Spleen (tissue), 11 donors: ENCODE results near the gene PIK3C2B. TPM values are rescaled to one million over a fixed set of nuclear protein-coding genes. Genes with fewer than 3 reads are reported as not detected.

ENCODE experiments used
- DNase-seq: peaks from one replicate; pipeline ENCODE4 v3.0.0-alpha.2; 2020
- H3K27ac ChIP-seq, 8 donors: fragments of 200-600 bp; sonication (generic) in 7 of 8; 1 replicate in 4 of 8; 2 replicates in 4 of 8; pipeline versions ENCODE4 v1.5.0 to v1.8.0; 2016 to 2021; ENCODE audit warnings: inconsistent platforms in 4 of 8, mild to moderate bottlenecking in 4 of 8, moderate library complexity in 1 of 8
- H3K27me3 ChIP-seq, 7 donors: fragments of 200-600 bp; sonication (generic) in 6 of 7; replicated peaks in 1 of 7; 1 replicate in 4 of 7; 2 replicates in 3 of 7; pipeline versions ENCODE4 v1.5.0 to v1.8.0; 2016 to 2021; ENCODE audit warnings: inconsistent platforms in 3 of 7, mild to moderate bottlenecking in 1 of 7
- H3K36me3 ChIP-seq, 6 donors: fragments of 200-600 bp; sonication (generic) in 5 of 6; 1 replicate in 4 of 6; 2 replicates in 2 of 6; pipeline versions ENCODE4 v1.5.0 to v1.8.0; 2016 to 2021; ENCODE audit warnings: inconsistent platforms in 2 of 6
- H3K4me1 ChIP-seq, 6 donors: fragments of 200-600 bp; sonication (generic) in 5 of 6; 1 replicate in 3 of 6; 2 replicates in 3 of 6; pipeline versions ENCODE4 v1.5.0 to v1.8.0; 2016 to 2021; ENCODE audit warnings: inconsistent platforms in 3 of 6
- H3K4me3 ChIP-seq, 8 donors: fragments of 200-600 bp; sonication (generic) in 7 of 8; 1 replicate in 4 of 8; 2 replicates in 4 of 8; pipeline versions ENCODE4 v1.5.0 to v1.8.0; 2016 to 2021; ENCODE audit warnings: inconsistent platforms in 4 of 8, mild to moderate bottlenecking in 4 of 8, moderate library complexity in 2 of 8
- H3K9me3 ChIP-seq, 8 donors: fragments of 200-600 bp; sonication (generic) in 7 of 8; 1 replicate in 4 of 8; 2 replicates in 4 of 8; pipeline versions ENCODE4 v1.5.0 to v1.8.0; 2016 to 2021; ENCODE audit warnings: inconsistent platforms in 4 of 8
- CTCF ChIP-seq, 11 experiments: fragments of 200-600 bp in 7 of 11; fragments of 450-650 bp in 4 of 11; sonication (generic) in 4 of 11; IDR thresholded peaks in 8 of 11; conservative IDR thresholded peaks in 3 of 11; 1 replicate in 7 of 11; 2 replicates in 4 of 11; pipeline versions ENCODE4 v1.4.0 to v1.8.0; 2016 to 2021; ENCODE audit warnings: antibody characterized with exemption in 11 of 11, inconsistent platforms in 4 of 11, mild to moderate bottlenecking in 1 of 11
- POLR2A ChIP-seq, 3 donors: fragments of 450-650 bp; IDR thresholded peaks; one replicate each; pipeline ENCODE4 v1.5.1; 2017; ENCODE audit warnings: antibody characterized with exemption in 3 of 3, mild to moderate bottlenecking in 1 of 3
- POLR2AphosphoS5 ChIP-seq, 3 donors: sonication (generic); formaldehyde crosslinking; IDR thresholded peaks; one replicate each; pipeline ENCODE4 v1.5.1; 2017; ENCODE audit warnings: antibody characterized with exemption in 3 of 3
- WGBS, 5 donors: extraction: QIAGEN DNeasy Blood & Tissue Kit in 3 of 5; methylation state at CpG; one replicate each; pipeline versions ENCODE4 v1.1.5 to v1.1.7; 2013 to 2018; 5-methylcytosine and 5-hydroxymethylcytosine counted together
- intact Hi-C: fragments of 100-400 bp; cut with DNase I; formaldehyde crosslinking; loops from one replicate; pipeline ENCODE4 v1.15.0; 2023; ENCODE audit warnings: low total_unique reads
- polyA plus RNA-seq, 3 donors: library from polyadenylated mRNA; stranded (reverse); fragments of 200-250 nt; gene quantifications; one replicate each; pipeline ENCODE4 v1.2.1, GENCODE V29; 2013
- total RNA-seq, 7 donors: library from RNA; depleted of rRNA in 3 of 7; stranded (reverse); fragments of >200 nt in 3 of 7; fragmentation: NEBNext Ultra II Directional in 4 of 7; extraction: Animal tissue kit (Norgen Biotek cat#: 25700) in 4 of 7; gene quantifications; one replicate each; pipeline versions ENCODE4 v1.1.0 to v1.2.1, GENCODE V29; 2016 to 2021
- donor health status: healthy with polysubstance abuse.
- donor health status: DM: no; HTN: no; CAD: no; lungs with moderate emphysema.
- donor health status: DM: no; HTN: no; CAD: no.
- donor health status: Bipolar disorder and iron deficiency.
- donor health status: healthy.
- donor health status: DM: no; HTN: no; CAD: no.
- donor health status: DM: yes; HTN: yes; CAD: no.

The PIK3C2B gene
- total and polyA plus RNA-seq, 10 donors, result 9.5 to 72.2 (median 59.7) TPM

- H3K4me3 ChIP-seq, result no peak overlapping the region
- H3K9me3 ChIP-seq, result no peaks in the 10 kb centered on the region
- peaks cover 0 to 90% (median 42%) of the 10 kb centered on the region in 6 donors for H3K36me3 ChIP-seq
- H3K4me1 ChIP-seq, result peaks cover 14 to 98% (median 50%) of the 10 kb centered on the region in 6 donors
- 91 to 98% (median 96%) methylated on average over 6 to 9 of the region's 9 CpGs for WGBS, 5 donors
- no peaks in the 10 kb centered on the region for H3K27me3 ChIP-seq
- TF ChIP-seq CTCF (IDR thresholded peaks at IDR 0.05 in 8 of 11, conservative IDR thresholded peaks at IDR 0.05 in 3 of 11), result no peak
- TF ChIP-seq POLR2A (IDR thresholded peaks at IDR 0.05), result no peak
- TF ChIP-seq POLR2AphosphoS5 (IDR thresholded peaks at IDR 0.05), result no peak
- H3K27ac ChIP-seq, result peak overlapping the region in 1 of 8 donors; percentile 27
- intact Hi-C loops, result no loop called here
- DNase-seq, result peak; percentile 65
Measured at GRCh38 chr1:204455831-204456145, 38.8 kb downstream of the PIK3C2B start.

GRCh38 chr1:204455063-204455830, 39.4 kb downstream of the PIK3C2B start:
- peak overlapping the region in 1 of 8 donors; percentile 27 for H3K27ac ChIP-seq
- intact Hi-C loops, result no loop called here
- H3K27me3 ChIP-seq, result no peaks in the 10 kb centered on the region
- peaks cover 0 to 91% (median 42%) of the 10 kb centered on the region in 6 donors for H3K36me3 ChIP-seq
- no peak overlapping the region for H3K4me3 ChIP-seq
- H3K9me3 ChIP-seq, result no peaks in the 10 kb centered on the region
- peak; percentile 64 for DNase-seq
- H3K4me1 ChIP-seq, result peaks cover 9 to 98% (median 50%) of the 10 kb centered on the region in 6 donors
- WGBS, 5 donors, result 86 to 88% (median 87%) methylated on average over 18 of the region's 18 CpGs
- TF ChIP-seq POLR2A (IDR thresholded peaks at IDR 0.05) (no peak), CTCF (IDR thresholded peaks at IDR 0.05 in 8 of 11, conservative IDR thresholded peaks at IDR 0.05 in 3 of 11) (no peak), POLR2AphosphoS5 (IDR thresholded peaks at IDR 0.05) (no peak)

GRCh38 chr1:204454476-204454875, 40.1 kb downstream of the PIK3C2B start:
- no peaks in the 10 kb centered on the region for H3K27me3 ChIP-seq
- H3K4me3 ChIP-seq, result no peak overlapping the region
- peaks cover 12 to 98% (median 50%) of the 10 kb centered on the region in 6 donors for H3K4me1 ChIP-seq
- 86 to 97% (median 91%) methylated on average over 4 of the region's 4 CpGs for WGBS, 5 donors
- intact Hi-C loops, result no loop called here
- TF ChIP-seq CTCF (IDR thresholded peaks at IDR 0.05 in 8 of 11, conservative IDR thresholded peaks at IDR 0.05 in 3 of 11) (no peak), POLR2A (IDR thresholded peaks at IDR 0.05) (no peak), POLR2AphosphoS5 (IDR thresholded peaks at IDR 0.05) (no peak)
- peak overlapping the region in 3 of 8 donors; percentile 27 to 78 (median 75) for H3K27ac ChIP-seq
- peaks cover 0 to 91% (median 43%) of the 10 kb centered on the region in 6 donors for H3K36me3 ChIP-seq
- DNase-seq, result peak; percentile 42
- H3K9me3 ChIP-seq, result no peaks in the 10 kb centered on the region

GRCh38 chr1:204453141-204453772, 41.3 kb downstream of the PIK3C2B start:
- intact Hi-C loops, result no loop called here
- Histone ChIP-seq H3K27me3 (no peaks in the 10 kb centered on the region), H3K27ac (peak overlapping the region; percentile 60 to 82 (median 69)), H3K9me3 (no peaks in the 10 kb centered on the region), H3K4me1 (peaks cover 10 to 98% (median 59%) of the 10 kb centered on the region in 6 donors), H3K4me3 (peak overlapping the region in 1 of 8 donors; percentile 25), H3K36me3 (peaks cover 0 to 92% (median 36%) of the 10 kb centered on the region in 6 donors)
- TF ChIP-seq POLR2A (IDR thresholded peaks at IDR 0.05) (no peak), POLR2AphosphoS5 (IDR thresholded peaks at IDR 0.05) (peak in 2 of 3 donors; percentile 56 to 79), CTCF (IDR thresholded peaks at IDR 0.05 in 8 of 11, conservative IDR thresholded peaks at IDR 0.05 in 3 of 11) (no peak)
- WGBS, 5 donors, result 16 to 32% (median 28%) methylated on average over 8 of the region's 8 CpGs
- peak; percentile 86 for DNase-seq
